ENCODE data around the gene LOXHD1.

Gene LOXHD1

GRCh38 chr18:46629361-46629760 lies 27.7 kb downstream of the LOXHD1 start:
- DNase-seq (ENCODE audit: low read depth) = no peak

GRCh38 chr18:46628206-46628605 lies 28.8 kb downstream of the LOXHD1 start:
- DNase-seq (ENCODE audit: low read depth) = no peak

GRCh38 chr18:46627136-46627535 lies 29.9 kb downstream of the LOXHD1 start:
- DNase-seq (ENCODE audit: low read depth) = no peak

DNA sequence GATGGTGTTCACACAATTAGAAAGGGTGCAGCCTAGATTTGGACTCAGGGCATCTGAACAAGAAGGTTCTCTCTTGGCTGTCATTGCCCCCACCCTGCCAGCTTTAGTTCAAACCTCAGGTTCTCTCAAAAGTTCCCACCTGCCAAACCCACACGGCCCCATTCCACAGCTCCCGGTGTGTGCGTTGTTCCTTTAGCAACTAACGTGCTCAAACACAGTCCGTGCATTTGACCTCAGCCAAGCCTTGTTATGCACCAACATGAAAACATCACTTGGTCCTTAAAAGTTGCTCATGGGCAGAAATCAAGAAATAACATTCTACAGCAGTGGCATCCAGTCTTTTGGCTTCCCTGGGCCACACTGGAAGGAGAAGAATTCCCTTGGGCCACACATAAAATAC lies 32.0 kb downstream of the LOXHD1 start:
- DNase-seq (ENCODE audit: low read depth) = no peak

DNA sequence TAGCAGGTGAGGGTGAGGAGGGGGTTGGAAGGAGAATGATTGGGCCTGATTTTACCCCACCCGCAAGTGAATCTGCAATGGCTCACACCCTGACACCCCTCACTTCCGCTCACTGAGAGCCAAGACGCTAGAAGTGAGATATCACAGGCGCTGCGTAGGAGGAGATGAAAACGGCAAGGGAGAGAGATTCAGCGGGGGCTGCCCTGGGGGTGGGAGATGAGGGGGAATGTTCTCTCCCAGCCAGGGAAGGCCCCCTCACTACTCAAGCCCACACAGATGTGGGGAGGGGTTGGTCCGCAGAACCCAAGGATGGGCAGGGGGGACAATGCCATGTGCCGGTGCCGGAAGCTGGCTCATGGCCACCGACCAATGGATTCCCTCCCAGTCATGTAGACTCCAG lies 32.9 kb downstream of the LOXHD1 start:
- DNase-seq (ENCODE audit: low read depth) = no peak

- DNase-seq (ENCODE audit: low read depth) = no peak
Observed at GRCh38 chr18:46623541-46623940, 33.5 kb downstream of the LOXHD1 start.

- DNase-seq (ENCODE audit: low read depth) = peak; percentile 12
Observed at GRCh38 chr18:46622999-46623398, 34.0 kb downstream of the LOXHD1 start.

- no peak for DNase-seq (ENCODE audit: low read depth)
Observed at GRCh38 chr18:46622451-46622850, 34.6 kb downstream of the LOXHD1 start.

DNA sequence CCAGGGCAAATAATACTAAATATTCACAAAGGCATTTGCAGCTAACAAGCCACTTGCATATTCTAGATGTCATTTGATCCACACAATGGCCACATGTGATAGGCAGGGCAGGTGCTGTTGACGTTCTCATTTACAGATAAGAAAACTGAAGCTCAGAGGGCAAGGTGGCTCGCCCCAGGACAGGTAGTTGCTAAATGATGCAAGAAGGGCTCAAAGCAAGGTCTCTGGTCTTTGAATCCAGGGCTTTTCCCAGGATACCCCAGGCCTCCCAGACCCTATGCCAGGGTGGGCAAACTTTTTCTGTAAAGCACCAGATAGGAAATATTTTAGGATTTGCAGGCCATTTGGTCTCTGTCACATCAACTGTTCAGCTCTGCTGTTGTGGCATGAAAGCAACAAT lies 35.1 kb downstream of the LOXHD1 start:
- no peak for DNase-seq (ENCODE audit: low read depth)

- DNase-seq (ENCODE audit: low read depth) = no peak
Observed at GRCh38 chr18:46621111-46621766, 35.8 kb downstream of the LOXHD1 start.

DNA sequence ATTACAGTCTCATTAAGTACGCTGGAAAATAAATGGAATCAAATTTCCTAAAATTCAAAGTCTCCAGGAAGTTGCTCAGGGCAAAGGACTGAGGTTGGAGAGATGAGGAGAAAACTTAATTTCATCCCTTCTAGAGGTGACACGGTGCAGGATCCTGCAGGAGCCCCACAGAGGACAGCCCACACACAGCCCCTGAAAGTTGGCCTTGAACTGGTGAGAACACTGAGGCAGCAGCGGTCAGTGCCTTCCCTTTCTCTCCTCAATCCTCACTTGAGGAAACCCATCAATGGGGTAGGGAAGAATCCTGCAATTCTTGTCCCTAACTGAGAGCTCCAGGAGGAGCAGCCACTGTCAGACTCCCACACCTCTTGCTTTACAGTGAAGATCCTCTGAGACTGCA lies 37.5 kb downstream of the LOXHD1 start:
- DNase-seq (ENCODE audit: low read depth) = no peak

DNA sequence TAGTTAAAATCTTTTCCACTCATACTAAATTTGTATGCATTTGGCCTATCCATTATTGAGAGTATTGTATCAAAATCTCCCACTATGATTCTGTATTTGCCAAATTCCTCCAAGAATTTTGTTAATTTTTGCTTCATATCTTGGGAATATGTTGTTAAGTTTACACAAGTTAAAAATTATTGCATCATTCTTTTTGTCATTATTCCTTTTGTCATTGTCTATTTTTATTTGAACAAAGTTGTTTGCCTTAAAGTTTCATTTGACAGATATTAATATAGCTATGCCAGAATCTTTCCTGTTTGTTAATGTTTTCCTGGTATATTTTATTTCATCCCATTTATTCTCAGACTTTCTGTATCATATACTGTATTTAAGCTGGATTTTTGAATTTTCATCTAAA lies 41.3 kb downstream of the LOXHD1 start:
- no peak for DNase-seq (ENCODE audit: low read depth)

DNA sequence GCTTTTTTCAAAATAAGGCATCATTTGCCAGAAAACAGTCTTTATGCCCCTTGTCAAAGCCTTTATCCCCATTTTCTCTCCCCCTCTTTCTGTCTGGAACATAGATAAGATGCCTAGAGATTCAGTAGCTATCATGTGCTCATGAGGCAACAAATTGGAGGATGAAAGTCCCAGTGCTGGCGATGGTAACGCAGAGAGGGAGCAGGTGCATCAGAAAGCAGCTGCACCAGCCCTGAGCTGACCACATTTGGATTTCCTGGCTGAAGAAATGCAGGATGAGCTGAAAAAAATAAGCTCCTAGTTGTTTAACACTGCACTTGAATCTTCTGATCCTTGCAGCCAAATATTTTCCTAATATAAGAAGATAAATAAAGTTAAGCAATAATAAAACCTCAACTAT lies 48.0 kb downstream of the LOXHD1 start:
- DNase-seq (ENCODE audit: low read depth) = no peak

DNA sequence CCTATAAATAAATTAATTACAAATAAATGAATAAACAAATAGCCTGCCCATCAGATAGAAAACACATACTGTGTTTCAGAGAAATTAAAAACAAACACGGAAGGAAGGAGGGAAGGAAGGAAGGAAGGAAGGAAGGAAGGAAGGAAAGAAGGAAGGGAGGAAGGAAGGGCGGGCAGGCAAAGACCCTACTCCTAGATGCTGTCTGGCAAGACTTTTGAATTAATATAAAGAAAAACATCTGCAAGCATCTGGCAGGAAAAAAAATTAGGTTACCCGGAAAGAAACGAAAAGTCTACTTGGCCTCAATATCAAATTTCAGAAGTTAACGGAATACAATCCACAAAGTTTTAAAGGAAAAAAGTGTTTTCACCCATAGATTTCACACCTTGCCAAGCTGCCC lies 49.1 kb downstream of the LOXHD1 start:
- no peak for DNase-seq (ENCODE audit: low read depth)

DNA sequence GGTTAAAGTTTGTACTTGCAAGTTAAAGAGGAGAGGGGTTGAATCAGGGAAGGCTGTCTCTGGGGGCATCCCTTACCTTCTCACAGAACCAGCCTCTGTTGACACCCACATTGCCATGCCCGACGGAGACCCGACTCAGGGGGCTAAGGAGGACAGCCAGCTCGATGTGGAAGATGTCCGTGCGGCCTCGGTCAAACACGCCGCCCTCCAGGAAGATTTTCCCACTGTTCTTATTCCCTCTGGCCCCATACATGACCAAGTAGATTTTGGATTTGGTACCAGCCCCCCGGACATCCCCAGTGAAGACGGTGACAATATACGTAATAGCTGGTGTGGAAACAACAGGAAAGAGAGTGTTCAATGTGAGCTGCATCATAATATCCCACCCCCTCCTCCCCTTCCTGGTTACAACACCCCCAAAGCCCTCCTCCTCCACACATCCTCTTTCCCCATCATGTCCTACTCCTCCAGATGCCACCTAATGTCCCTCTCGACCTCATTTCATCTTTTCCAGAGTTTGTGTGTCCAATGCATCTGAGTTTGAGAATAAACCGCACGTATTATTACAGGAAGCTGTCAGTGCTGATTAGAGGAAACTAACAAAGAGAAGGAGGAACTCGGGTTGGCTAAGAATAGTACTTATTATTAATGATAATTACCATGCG lies 55.7 kb downstream of the LOXHD1 start:
- DNase-seq (ENCODE audit: low read depth) = no peak

- DNase-seq (ENCODE audit: low read depth) = no peak
Observed at GRCh38 chr18:46596119-46596518, 60.9 kb downstream of the LOXHD1 start.

DNA sequence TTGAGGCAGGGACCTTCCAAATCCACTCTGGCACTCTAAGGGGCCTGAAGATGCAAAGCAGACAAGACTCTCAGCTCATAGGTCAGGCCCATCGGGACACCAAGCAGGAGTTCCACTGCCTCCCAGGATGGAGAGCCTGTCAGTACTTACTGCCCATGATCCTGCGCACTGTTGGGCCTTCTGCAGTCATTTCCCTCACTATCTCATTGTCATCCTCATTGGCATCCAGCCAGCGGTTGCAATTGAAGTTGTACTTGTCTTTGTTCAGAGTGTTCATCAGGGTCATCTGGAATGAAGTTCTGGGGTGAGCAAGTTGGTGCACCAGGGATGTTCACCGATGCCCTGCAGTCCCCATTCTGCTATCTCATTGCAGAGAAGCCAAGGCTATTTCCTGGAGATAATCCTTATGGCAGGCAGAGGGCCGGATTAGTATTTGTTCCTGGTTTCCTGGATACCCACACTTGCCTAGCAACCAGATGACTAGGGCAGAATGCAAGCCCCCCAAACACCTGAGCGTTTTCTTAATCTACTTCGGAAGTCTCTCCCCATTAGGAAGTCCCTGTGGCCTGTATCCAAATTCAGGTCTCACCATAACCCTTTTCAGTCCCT lies 65.1 kb downstream of the LOXHD1 start:
- no peak for DNase-seq (ENCODE audit: low read depth)

- no peak for DNase-seq (ENCODE audit: low read depth)
Observed at GRCh38 chr18:46590103-46590502, 66.9 kb downstream of the LOXHD1 start.

GRCh38 chr18:46588971-46589660 lies 67.9 kb downstream of the LOXHD1 start:
- no peak for DNase-seq (ENCODE audit: low read depth)

- DNase-seq (ENCODE audit: low read depth) = no peak
Observed at GRCh38 chr18:46587600-46587999, 69.4 kb downstream of the LOXHD1 start.

- no peak for DNase-seq (ENCODE audit: low read depth)
Observed at GRCh38 chr18:46583711-46584110, 73.3 kb downstream of the LOXHD1 start.

DNA sequence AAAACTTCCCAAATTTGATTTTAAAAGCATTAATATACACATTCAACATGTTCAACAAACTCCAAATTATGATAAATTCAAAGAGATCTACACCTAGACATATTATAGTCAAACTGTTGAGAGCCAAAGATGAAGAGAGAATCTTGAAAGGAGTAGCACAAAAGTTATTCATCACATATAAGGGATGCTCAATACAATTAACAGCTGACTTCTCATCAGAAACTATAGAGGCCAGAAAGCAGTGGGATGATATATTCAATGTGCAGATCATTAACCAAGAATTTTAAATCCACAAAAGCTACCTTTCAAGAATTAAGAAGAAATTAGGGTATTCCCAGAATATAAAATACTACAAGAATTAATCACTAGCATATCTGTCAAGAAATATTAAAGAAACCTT lies 75.4 kb downstream of the LOXHD1 start:
- no peak for DNase-seq (ENCODE audit: low read depth)

DNA sequence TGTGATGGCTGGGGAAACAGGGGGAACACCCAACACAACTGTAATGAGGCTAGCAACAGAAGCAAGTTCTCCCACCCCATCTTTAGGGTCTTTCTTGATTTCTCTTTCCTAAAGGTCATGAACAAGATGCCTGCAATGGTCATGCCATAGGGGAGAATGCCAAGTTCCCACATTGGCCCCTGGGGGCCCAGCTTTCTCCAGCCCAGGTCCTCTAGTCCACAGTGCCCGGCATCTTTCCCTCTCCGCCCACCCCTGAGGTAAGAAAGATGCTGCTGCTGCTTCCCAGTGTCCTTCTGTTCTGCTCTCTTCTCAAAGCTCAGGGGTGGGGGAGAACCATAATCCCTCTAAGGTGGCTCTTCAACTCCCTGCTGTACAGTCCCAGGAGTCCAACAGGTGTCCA lies 78.0 kb downstream of the LOXHD1 start:
- DNase-seq (ENCODE audit: low read depth) = no peak

Measured in ELR (cell line).